GM13976 (cell line): ENCODE results near the gene C1QC.
"Not testable (repeated sequence)": the region's sequence is repeated elsewhere in the genome, so short reads cannot be mapped to it uniquely, and the experiment has no call there.

ENCODE experiments used
- DNase-seq: peaks from one replicate; pipeline ENCODE4 v3.0.0; 2012; ENCODE audit warnings: low spot score
- CTCF ChIP-seq: IDR thresholded peaks from 2 replicates; pipeline ENCODE4 v1.5.1; 2012; ENCODE audit warnings: borderline replicate concordance, mild to moderate bottlenecking; ENCODE audit not compliant: insufficient read depth; ENCODE audit errors: extremely low read depth, missing control alignments, control extremely low read depth
- in situ Hi-C: fragments of 300-500 bp; cut with MboI; formaldehyde crosslinking; loops from one replicate; pipeline ENCODE4 v1.12.0; 2022; ENCODE audit warnings: low sequenced_read_pairs, mixed read lengths, inconsistent platforms; ENCODE audit not compliant: unreplicated experiment

The C1QC gene

GRCh38 chr1:22673486-22674409 lies 30.3 kb downstream of the C1QC start:
- DNase-seq: peak; percentile 66
- in situ Hi-C loops: no loop called here

GRCh38 chr1:22674410-22674749 lies 30.9 kb downstream of the C1QC start:
- TF ChIP-seq CTCF: no peak
- DNase-seq: no peak
- in situ Hi-C loops: no loop called here

More at GRCh38 chr1:22673486-22674409, 30.3 kb downstream of the C1QC start:
- peak; percentile 60 for TF ChIP-seq CTCF

- in situ Hi-C loops, DNase-seq: not testable (repeated sequence)
These were observed 32.7 kb downstream of the C1QC start for GRCh38 chr1:22676151-22676550.

- in situ Hi-C loops: no loop called here
- no peak for TF ChIP-seq CTCF
- no peak for DNase-seq
These were observed 33.6 kb downstream of the C1QC start for GRCh38 chr1:22676916-22677583.

GRCh38 chr1:22677931-22678896 lies 34.8 kb downstream of the C1QC start:
- in situ Hi-C loops: no loop called here
- TF ChIP-seq CTCF: no peak
- DNase-seq: no peak

- TF ChIP-seq CTCF: no peak
- DNase-seq: no peak
- in situ Hi-C loops: no loop called here
These were observed 37.3 kb downstream of the C1QC start for GRCh38 chr1:22680726-22681125.
